Endodermal cell (in vitro differentiated cells): ENCODE data around the gene KLF16. TPM values are rescaled to one million over a fixed set of nuclear protein-coding genes. Genes with fewer than 3 reads are reported as not detected.

Source experiments
- DNase-seq: peaks from one replicate; pipeline ENCODE4 v3.0.0-alpha.2; 2017
- H3K27ac ChIP-seq: 2 replicates; pipeline ENCODE4 v1.5.1; 2013; ENCODE audit warnings: mild to moderate bottlenecking, low read depth, low read length, moderate library complexity
- H3K27me3 ChIP-seq: 2 replicates; pipeline ENCODE4 v1.6.1; 2013; ENCODE audit warnings: mild to moderate bottlenecking, low read length, moderate library complexity; ENCODE audit not compliant: insufficient read depth, control insufficient read depth, poor library complexity, severe bottlenecking
- H3K36me3 ChIP-seq: 2 replicates; pipeline ENCODE4 v1.7.0; 2013; ENCODE audit warnings: mild to moderate bottlenecking, low read length, moderate library complexity; ENCODE audit not compliant: control insufficient read depth, insufficient read depth
- H3K4me1 ChIP-seq: one replicate; pipeline ENCODE4 v1.7.0; 2013; ENCODE audit warnings: low read length; ENCODE audit not compliant: control insufficient read depth, insufficient read depth
- H3K4me3 ChIP-seq: 2 replicates; pipeline ENCODE4 v1.5.1; 2013; ENCODE audit warnings: mild to moderate bottlenecking, low read length, moderate library complexity
- H3K9ac ChIP-seq: 2 replicates; pipeline ENCODE4 v1.6.1; 2013; ENCODE audit warnings: mild to moderate bottlenecking, low read length, moderate library complexity; ENCODE audit not compliant: poor library complexity, severe bottlenecking; ENCODE audit errors: extremely low read depth
- H3K9me3 ChIP-seq: 2 replicates; pipeline ENCODE4 v1.6.1; 2013; ENCODE audit warnings: mild to moderate bottlenecking, low read length, moderate library complexity; ENCODE audit not compliant: control insufficient read depth
- H3K27ac Mint-ChIP-seq: 2 replicates; pipeline ENCODE4 v1.8.0; 2020; ENCODE audit warnings: mixed read lengths
- H3K27me3 Mint-ChIP-seq: 2 replicates; pipeline ENCODE4 v1.8.0; 2021; ENCODE audit warnings: mild to moderate bottlenecking, mixed read lengths; ENCODE audit not compliant: insufficient read depth
- H3K36me3 Mint-ChIP-seq: 2 replicates; pipeline ENCODE4 v1.8.0; 2020; ENCODE audit warnings: low read depth, mixed read lengths
- H3K4me1 Mint-ChIP-seq: 2 replicates; pipeline ENCODE4 v1.8.0; 2020; ENCODE audit warnings: mixed read lengths
- H3K4me3 Mint-ChIP-seq: 2 replicates; pipeline ENCODE4 v1.8.0; 2020; ENCODE audit warnings: mild to moderate bottlenecking, moderate library complexity, mixed read lengths
- H3K9me3 Mint-ChIP-seq: 2 replicates; pipeline ENCODE4 v1.8.0; 2020; ENCODE audit warnings: mild to moderate bottlenecking, mixed read lengths
- WGBS, 2 experiments: methylation state at CpG; one replicate each; pipeline versions ENCODE4 v1.1.5 to v1.1.7; 2013; ENCODE audit warnings: missing lambda C conversion rate in 2 of 2, mixed read lengths in 1 of 2; ENCODE audit not compliant: insufficient coverage in 1 of 2, insufficient read length in 1 of 2; 5-methylcytosine and 5-hydroxymethylcytosine counted together
- total RNA-seq, 2 donors: library from RNA; stranded (reverse); fragmentation: NEBNext Ultra II Directional in 1 of 2; extraction: Animal tissue kit (Norgen Biotek cat#: 25700) in 1 of 2; gene quantifications; 2 replicates in 1 of 2; 3 replicates in 1 of 2; pipeline ENCODE4 v1.2.1, GENCODE V29; 2021
- TF ChIP-seq, protein P1 (sequence below): fragments of 200-600 bp; sonication (generic); conservative IDR thresholded peaks from 2 replicates; pipeline ENCODE4 v1.5.0; 2021; ENCODE audit warnings: antibody characterized with exemption, mild to moderate bottlenecking

Gene KLF16
- total RNA-seq, 2 donors from 2014 or later: 39.0 to 42.9 TPM

DNA sequence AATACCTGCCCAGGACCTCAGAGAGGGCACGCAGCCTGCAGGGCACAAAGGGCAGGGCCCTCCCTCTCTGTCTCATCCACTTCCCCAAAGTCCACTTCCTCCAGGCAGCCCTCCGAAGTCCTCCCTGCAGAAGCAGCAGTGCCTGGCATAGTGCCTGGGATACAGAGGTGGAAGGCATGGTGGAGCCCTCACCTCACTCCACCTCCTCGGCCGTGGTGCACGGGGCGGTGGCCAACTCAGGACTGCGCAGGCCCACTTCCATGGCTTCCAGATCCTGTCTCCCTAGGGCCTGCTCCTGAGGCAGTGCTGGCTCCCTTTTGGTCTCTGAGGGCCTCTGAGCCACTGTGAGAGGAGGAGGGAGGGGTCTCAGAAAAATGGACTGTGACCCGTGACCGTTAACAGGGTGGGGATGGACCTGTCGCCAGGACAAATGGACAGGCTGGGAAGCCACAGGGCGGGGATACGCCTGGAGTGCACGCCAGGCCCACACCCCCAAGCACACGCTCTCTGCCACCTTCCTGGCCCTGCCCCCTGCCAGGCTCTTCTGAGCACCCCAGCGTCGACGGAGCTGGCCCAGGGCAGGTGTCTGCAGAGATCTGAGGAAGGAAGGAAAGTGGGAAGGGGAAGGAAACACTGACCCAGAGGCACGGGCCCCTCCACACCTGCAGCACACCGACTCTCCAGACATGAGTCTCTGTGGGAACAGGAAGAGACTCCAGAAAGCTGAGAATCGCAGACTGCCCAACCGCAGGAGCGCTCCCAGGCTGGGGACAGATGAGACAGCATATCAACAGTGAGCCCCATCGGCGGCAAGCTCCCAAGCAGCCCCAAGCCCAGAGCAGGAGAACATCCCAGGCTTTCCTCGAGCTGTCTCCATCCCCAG lies 23.5 kb downstream of the KLF16 start:
- no peaks in the 10 kb centered on the region for H3K27me3 ChIP-seq
- Mint-ChIP-seq H3K4me1 (no peaks in the 10 kb centered on the region), H3K27me3 (no peaks in the 10 kb centered on the region), H3K27ac (no peak overlapping the region), H3K9me3 (no peaks in the 10 kb centered on the region), H3K4me3 (no peak overlapping the region), H3K36me3 (peaks cover 1% of the 10 kb centered on the region)
- H3K4me3 ChIP-seq: no peak overlapping the region
- peaks cover 8% of the 10 kb centered on the region for H3K36me3 ChIP-seq
- H3K9me3 ChIP-seq: no peaks in the 10 kb centered on the region
- H3K27ac ChIP-seq: no peak overlapping the region
- no peak for DNase-seq
- H3K9ac ChIP-seq: no peak overlapping the region
- H3K4me1 ChIP-seq: peaks cover 3% of the 10 kb centered on the region
- 93 to 97% methylated on average over 18 to 25 of the region's 25 CpGs for WGBS, 2 experiments
- TF ChIP-seq, protein P1, sequence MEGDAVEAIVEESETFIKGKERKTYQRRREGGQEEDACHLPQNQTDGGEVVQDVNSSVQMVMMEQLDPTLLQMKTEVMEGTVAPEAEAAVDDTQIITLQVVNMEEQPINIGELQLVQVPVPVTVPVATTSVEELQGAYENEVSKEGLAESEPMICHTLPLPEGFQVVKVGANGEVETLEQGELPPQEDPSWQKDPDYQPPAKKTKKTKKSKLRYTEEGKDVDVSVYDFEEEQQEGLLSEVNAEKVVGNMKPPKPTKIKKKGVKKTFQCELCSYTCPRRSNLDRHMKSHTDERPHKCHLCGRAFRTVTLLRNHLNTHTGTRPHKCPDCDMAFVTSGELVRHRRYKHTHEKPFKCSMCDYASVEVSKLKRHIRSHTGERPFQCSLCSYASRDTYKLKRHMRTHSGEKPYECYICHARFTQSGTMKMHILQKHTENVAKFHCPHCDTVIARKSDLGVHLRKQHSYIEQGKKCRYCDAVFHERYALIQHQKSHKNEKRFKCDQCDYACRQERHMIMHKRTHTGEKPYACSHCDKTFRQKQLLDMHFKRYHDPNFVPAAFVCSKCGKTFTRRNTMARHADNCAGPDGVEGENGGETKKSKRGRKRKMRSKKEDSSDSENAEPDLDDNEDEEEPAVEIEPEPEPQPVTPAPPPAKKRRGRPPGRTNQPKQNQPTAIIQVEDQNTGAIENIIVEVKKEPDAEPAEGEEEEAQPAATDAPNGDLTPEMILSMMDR: no peak

DNA sequence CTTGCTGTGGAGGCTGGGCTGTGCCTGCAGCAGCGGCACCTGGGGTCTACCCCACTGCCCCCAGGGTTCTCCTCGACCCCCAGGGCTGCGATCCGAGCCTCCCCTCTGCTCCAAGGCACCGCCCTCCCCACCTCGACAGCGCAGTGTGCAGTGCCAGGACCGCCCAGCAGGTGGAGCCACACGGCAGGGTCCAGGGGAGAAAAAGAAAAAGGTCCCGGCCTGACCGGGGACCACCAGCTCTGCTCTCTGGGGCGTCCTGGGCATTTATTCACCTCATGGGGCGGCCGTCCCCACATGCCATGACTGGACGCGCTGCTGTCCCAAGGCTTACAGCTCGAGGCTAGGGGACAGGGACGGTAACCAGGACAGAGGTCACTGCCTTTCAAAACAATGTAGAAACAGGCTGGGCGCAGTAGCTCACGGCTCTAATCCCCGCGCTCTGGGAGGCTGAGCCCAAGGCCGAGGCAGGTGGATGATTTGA lies 25.7 kb downstream of the KLF16 start:
- H3K36me3 Mint-ChIP-seq: peaks cover 2% of the 10 kb centered on the region
- peak; percentile 93 for DNase-seq

DNA sequence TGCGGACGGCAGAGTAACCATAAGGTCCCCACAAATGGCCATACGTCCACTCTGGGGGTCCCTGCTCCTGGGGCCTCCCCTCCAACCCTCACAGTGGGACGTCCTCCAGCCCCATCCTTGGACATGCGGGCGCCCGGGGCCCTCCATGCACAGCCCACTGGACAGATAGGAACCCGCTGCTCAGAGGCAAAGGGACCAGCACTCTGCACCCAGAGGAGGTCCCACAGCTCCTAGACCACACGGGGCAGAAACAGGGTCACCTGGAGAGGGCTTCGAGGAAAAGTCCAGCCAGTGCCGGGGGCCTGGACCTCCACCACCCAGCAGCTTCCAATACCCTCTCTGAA lies 26.2 kb downstream of the KLF16 start:
- 86 to 98% methylated on average over 7 to 11 of the region's 11 CpGs for WGBS, 2 experiments
- H3K4me1 ChIP-seq: peaks cover 3% of the 10 kb centered on the region
- TF ChIP-seq, protein P1: no peak
- H3K9ac ChIP-seq: no peak overlapping the region
- H3K27me3 ChIP-seq: no peaks in the 10 kb centered on the region
- H3K27me3 Mint-ChIP-seq: no peaks in the 10 kb centered on the region
- DNase-seq: no peak
- H3K27ac ChIP-seq: no peak overlapping the region
- peaks cover 2% of the 10 kb centered on the region for H3K36me3 Mint-ChIP-seq
- H3K4me3 Mint-ChIP-seq: no peak overlapping the region
- no peak overlapping the region for H3K4me3 ChIP-seq
- H3K9me3 Mint-ChIP-seq: no peaks in the 10 kb centered on the region
- no peaks in the 10 kb centered on the region for H3K9me3 ChIP-seq
- H3K27ac Mint-ChIP-seq: no peak overlapping the region
- H3K36me3 ChIP-seq: peaks cover 8% of the 10 kb centered on the region
- no peaks in the 10 kb centered on the region for H3K4me1 Mint-ChIP-seq

More for the DNA sequence above, 25.7 kb downstream of the KLF16 start:
- Histone ChIP-seq H3K27ac (no peak overlapping the region), H3K4me1 (peaks cover 3% of the 10 kb centered on the region), H3K27me3 (no peaks in the 10 kb centered on the region), H3K36me3 (peaks cover 8% of the 10 kb centered on the region), H3K9me3 (no peaks in the 10 kb centered on the region), H3K4me3 (no peak overlapping the region), H3K9ac (no peak overlapping the region)
- peak overlapping the region; percentile 66 for H3K27ac Mint-ChIP-seq
- TF ChIP-seq, protein P1: peak; percentile 97
- H3K4me3 Mint-ChIP-seq: no peak overlapping the region
- H3K9me3 Mint-ChIP-seq: no peaks in the 10 kb centered on the region
- H3K4me1 Mint-ChIP-seq: no peaks in the 10 kb centered on the region
- 44 to 50% methylated on average over 13 to 23 of the region's 23 CpGs for WGBS, 2 experiments
- H3K27me3 Mint-ChIP-seq: no peaks in the 10 kb centered on the region
